ENCODE measurements around the gene OR5K1.

The OR5K1 gene

DNA sequence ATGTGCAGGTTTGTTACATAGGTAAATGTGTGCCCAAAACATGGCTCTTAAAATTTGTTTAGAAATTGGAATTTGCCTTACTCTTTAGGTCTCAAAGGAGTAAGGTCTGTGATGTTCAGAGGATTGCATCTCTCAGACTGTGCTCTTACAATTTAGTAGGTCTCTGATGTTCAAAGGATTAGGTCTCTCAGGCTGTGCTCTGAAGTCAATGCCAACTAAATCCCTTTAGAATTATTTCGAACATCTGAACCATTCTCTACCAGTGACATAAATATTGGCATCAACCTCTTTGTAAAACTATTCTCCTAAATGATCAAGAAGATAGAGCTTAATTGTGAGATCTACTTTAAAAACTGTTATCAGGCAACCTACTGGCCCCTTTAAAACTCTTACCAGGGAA lies at the start of gene OR5K1:
TSS of gene OR5K1 (plus strand) at position 301 of the 400 bp plus-strand sequence. CDS start 6,376 bp downstream, outside the sequence.
- DNase-seq (ENCODE audit: low read depth), result no peak

DNA sequence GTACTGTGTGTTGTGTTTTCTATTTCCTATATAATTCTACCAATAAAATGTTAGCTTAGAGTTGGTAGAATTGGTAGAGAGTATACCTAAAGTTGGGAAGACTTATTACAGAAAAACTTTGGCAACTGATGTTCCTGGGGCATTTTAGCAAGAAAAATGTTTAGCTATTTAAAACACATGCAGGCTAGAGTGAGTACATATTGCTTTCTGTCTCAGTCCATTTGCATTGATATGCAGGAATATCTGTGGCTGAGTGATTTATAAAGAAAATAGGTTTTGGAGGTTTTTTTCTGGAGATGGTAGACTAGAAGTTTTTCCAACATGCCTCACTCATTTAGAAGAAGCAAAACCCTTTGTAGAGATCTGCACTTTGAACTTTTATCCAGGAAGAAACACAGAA lies 30.4 kb upstream of the OR5K1 start:
- no peak for DNase-seq (ENCODE audit: low read depth)

DNA sequence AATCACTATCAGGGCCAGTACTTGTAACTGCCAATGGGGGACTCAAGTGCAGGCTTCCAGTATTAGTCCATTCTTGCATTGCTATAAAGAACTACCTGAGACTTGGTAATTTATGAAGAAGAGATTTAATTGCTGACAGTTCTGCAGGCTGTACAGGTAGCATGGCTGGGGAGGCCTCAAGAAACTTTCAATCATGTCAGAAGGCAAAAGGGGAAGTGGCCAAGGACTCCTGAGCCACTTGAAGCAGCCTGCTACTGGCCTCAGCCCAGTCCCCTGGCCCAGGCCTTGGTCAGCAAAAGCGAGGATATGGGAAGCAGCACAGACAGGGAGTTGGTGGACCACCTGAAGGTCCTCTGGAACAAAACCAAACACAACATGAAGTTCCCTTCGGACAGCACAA lies 29.2 kb upstream of the OR5K1 start:
- DNase-seq (ENCODE audit: low read depth), result no peak

DNA sequence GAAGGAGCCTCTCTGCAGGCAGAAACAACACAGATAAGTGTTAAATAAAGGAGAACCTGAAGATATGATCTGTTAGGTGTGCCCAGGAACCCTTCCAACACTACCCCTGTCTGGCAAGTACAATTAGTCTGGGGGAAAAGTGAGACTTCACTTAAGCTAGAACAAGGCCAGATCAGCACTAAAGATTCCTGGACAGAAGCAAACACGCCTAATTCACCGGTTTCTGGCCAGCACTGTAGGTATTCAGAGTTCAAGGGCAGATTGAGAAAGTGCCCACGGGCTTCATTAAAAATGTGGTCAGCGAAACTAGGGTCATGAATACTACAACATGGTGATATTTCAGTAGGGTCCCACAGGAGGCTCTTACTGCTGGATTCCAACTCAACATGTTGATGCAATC lies 28.6 kb upstream of the OR5K1 start:
- DNase-seq (ENCODE audit: low read depth), result no peak

DNA sequence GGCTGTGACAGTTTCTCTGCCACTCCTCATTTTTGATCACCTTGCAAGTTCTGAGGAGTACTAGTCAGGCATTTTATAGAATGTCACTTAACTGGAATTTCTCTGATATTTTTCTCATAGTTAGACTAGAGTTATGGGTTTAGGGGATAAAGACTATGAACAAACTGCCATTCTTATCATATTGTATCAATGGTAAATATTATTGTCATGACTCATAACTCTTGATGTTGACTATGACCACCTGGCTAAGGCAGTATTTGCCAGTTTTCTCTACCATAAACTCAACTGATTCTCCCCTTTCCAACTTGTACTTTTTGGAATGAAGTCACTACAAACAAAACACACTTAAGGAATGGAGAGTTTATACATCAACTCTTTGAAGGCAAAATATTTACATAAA lies 22.7 kb upstream of the OR5K1 start:
- DNase-seq (ENCODE audit: low read depth), result no peak

DNA sequence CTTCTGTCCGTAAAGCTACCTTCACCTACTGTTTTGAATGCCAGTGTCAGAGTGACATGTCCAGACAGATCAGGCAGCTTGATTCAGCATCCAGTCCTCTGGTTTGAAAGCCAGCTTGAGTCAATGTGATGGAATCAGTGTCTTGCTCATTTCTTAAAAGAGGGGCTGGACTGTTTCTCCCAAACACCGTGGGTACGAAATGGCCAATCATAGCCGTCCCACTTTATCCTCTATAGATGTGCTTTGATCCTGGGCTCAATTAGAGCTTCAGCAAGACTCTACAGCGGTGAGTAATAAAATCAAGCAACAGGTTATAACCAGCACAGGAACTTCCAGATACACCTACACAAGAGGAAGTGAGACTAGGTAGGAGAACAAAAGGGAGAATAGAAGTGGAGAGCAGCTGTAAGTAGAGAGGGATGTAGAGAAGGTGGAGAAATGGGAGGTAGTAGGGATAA lies 17.0 kb upstream of the OR5K1 start:
- no peak for DNase-seq (ENCODE audit: low read depth)

DNA sequence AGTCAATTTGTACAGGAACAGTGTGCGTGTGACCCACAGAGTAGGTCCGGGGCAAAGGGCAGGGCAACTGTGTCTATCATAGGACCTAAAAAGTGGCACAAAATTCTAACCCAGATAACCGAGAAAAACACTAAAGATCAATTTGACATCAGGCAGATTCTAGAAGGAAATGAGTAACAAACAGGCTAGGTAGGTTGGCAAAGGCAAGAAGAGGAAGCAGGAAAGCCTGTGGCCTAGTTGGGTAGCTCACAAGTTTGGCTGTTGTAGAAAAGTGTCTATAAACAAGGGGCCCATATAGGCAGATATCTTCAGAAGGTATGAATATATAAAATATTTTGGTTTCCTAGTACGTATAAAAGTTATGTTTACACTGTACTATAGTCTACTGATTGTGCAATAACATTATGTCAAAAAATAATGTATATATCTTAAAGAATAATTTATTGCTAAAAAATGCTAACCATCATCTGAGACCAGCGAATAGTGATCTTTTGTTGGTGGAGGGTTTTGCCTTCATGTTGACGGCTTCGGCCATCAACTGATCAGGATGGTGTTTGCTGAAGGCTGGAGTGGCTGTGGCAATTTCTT lies 13.3 kb upstream of the OR5K1 start:
- no peak for DNase-seq (ENCODE audit: low read depth)

DNA sequence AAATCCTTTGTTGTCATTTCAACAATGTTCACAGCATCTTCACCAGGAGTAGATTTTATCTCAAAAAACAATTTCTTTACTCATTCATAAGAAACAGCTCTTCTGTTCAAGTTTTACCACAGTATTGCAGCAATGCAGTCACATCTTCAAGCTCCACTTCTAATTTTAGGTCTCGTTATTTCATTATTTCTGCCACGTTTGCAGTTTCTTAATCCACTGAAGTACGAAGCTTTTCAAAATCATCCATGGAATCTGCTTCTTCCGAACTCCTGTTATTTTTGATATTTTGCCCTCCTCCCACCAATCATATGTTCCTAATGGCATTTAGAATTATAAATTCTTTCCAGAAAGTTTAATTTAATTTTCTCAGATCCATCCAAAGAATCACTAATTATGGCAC lies 12.6 kb upstream of the OR5K1 start:
- DNase-seq (ENCODE audit: low read depth), result no peak

DNA sequence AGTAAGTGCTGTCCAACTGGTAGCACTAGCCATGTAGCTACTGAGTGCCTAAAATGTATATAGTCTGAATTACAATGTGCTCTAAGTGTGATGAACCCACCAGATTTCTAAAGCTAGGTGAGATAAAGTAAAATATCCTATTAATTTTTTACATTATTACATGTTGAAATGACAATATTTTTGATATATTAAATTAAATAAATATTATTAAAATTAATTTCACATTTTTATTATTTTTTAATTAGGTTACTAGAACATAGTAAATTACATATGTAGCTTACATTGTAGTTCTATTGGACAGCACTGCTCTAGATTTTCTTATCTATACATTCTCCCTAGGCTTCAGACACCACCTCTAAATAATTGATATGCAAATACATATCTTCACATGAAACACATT lies 9.2 kb upstream of the OR5K1 start:
- no peak for DNase-seq (ENCODE audit: low read depth)

DNA sequence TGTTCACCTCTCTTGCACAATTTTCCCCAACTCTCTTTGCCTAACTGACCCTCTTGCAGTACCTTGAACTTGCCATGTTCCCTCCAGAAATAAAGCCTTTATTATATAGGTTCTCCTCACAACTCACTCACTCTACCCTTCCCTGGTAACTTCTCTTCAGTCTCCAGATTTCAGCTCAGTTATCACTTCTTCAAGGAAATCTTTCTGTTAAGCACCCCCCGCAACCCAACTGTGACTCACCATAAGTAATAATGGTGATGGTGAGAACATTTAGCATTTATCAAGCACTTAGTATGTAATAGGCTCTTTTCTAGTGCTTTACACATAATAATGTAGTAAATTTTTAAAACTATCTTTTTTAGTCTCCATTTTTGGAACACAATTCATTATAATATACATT lies 8.1 kb upstream of the OR5K1 start:
- DNase-seq (ENCODE audit: low read depth), result no peak

DNA sequence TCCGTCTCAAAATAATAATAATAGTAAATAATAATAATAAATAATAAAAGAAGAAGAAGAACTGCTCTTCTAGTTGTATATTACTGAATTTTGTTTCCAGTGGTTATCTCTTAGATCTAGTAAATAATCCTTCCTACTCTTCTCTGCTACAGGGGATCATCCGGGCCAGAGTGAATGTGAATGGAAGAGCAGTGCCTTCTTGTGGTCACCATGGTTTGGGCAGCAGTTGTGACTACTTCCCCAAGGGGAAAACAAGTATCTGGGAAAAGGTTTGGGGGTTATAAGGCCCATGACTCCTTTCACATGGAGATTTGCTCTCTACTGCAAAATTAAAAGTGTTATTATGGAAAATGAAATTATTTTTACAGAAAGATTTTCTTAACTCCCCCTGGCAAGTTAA lies 5.5 kb upstream of the OR5K1 start:
- no peak for DNase-seq (ENCODE audit: low read depth)

DNA sequence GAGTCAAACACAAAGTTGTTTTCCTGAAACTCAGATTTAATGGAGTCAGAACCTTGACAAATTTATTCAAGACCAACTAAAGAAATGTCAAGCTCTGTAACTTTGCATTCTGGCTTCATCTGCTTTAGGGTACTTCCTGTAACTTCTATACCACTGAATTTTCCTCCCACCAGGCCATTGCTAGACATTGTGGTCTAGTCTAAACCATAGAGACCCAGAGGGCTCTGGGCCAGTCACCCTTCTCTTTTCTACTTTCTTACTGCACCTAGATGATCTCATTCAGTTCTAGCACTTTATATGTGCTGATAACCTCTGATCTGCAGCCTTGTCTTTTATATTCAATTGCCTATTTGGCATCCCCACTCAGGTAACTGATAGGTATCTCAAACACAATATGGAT lies 2.8 kb upstream of the OR5K1 start:
- no peak for DNase-seq (ENCODE audit: low read depth)

DNA sequence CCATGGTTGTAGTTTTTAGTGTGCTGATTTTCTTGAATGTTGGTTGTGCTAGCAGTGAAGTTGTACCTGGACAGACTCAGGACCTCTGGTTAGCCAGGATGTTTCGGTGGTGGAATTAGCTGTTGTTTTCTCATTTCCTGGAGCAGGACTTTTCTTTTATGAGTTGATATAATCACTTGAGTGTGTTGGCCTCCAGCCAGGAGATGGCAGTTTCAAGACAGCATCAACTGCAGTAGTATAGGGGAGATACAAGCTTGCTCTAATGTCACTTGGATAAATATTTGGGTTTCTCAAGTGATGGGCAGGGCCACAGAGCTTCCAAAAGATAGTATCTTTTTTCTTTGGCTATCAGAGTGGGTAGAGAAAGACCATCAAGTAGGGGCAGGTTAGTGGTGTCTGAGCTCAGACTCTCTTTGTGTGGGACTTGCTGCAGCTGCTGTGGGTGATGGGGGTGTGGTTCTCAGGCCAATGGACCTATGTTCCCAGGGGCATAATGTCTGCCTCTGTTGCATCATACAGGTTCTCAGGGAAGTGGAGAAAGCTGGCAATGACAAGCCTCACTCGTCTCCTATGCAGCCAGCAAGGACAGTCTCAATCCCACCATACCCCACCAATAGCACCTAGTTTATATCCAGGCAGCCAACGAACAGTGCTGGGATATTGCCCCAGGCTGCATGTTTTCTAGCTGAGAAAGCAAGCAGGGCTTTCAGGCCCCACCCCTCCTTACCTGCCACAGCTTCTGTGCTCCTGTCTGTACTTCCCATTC lies 19.9 kb downstream of the OR5K1 start:
- no peak for DNase-seq (ENCODE audit: low read depth)

DNA sequence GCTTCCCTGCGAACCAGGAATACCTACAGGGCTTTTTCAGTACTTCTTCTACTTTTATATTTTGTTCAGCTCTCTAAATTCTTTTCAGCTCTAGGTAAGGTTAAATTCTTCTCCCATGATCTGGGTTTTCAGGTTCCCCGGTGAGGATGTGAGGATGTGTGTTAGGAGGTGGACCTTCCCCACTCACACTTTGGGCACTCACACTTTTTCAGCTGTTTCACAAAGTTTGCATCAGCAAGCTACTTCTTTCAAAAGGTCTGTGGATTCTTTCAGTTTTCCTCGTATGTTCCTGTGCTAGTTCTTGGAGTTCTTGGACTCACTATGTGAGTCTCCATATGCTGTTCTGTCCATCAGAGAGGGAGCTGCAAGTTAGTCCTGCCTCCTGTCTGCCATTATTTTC lies 20.6 kb downstream of the OR5K1 start:
- DNase-seq (ENCODE audit: low read depth), result no peak

DNA sequence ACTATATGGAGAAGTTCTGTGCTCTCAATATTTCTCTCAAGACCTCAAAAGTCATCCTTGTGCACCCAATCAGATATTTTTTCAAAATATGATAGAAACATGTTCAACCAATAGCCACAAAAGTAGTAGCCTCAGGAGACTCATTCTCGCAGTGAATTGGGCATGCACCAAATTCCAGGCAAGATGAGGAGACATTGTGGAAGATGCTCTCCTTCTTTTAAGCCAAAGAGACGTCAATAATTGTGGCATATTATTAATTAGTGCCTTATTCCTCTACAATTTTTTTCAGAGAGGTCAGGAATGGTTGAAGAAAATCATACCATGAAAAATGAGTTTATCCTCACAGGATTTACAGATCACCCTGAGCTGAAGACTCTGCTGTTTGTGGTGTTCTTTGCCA lies 34.4 kb downstream of the OR5K1 start, which contains the start of gene OR5K2:
TSS of gene OR5K2 (plus strand) at position 301 of the 400 bp plus-strand sequence. CDS start at position 301, 0 bp downstream.
- DNase-seq (ENCODE audit: low read depth), result no peak

DNA sequence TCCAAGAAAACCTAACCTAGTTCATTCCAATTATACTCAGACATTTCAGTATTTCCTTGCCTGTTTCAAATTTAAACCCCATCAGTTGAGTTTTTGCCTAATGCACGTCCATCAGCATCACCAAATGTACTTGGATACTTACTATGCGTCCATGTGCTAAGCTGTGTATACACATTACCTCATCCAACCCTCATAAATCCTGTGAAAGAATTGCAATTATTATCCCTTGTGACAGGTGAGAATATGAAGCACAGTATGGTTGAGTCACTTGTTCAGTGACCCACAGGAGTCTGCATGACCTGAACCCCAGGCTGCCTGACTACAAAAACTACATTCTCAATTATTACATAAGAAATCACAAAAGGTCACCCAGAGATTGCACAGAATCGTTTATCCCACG lies 37.0 kb downstream of the OR5K1 start:
- DNase-seq (ENCODE audit: low read depth), result no peak

DNA sequence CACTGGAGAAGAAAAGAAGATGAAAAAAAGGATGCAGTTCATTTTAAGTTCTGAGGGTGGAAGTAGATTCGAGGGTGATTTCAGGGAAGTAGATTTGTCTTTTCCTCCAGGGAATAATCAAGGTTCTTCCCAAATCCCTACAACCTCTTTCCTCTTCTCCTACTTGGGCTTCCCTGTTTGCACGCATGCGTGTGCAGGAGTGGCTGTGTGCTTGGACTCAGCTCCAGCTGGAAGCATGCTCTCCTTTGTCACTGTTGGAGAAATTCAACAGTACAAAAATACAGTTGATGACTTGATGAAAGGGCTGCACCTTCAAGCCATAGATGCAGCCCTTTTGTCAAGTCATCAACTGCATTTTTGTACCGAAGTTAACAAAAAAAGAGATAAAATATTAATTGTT lies 38.3 kb downstream of the OR5K1 start:
- no peak for DNase-seq (ENCODE audit: low read depth)

DNA sequence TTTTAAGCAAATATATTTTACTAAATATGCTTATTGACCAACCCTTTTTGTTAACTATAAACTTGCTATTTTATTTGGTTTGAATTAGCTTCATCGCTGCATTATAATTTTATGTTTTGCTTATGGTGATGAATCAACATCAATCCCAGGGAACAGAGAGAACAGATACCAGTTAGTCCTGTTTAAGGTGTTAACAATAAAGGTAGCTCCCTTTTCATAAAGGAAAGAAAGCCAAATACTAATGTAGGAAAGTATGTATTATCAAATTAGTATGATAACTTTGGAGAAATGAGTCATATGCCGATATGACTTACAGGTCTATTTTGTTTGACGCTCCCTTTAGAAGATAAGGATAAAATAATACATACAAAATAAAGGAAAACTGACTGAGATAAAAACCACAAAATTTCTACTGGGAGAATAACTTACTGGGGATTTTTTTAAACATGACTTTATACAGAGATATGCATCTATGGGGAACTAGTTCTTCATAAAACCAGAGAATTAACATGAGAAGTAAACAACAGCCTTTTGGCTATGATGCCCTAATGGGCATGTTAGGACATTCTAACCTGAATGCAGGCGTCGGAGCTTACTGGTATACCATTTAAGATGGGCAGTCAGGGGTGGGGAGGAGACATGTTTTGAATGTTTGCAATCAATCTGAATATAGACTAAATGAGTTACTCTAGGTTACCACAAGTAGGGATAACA lies 39.0 kb downstream of the OR5K1 start:
- DNase-seq (ENCODE audit: low read depth), result no peak

DNA sequence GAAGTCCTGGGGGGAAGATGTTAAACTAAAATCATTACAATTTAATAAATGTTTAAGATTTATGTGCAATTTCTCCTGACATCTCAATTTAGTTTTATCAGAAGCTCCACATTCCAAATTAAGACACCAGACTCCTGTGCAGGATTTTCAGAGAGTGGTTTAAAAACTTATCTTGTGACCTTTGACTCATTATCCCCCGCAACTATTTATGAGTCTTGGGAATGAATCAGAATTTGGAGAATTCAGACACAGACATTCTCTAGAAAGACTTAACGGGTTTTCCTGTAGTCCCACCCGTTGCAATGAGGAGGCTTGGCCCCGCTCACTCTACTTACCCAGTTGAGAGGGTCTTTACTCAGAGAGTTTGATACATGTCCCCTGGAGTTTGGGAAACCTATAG lies 41.5 kb downstream of the OR5K1 start:
- DNase-seq (ENCODE audit: low read depth), result no peak

DNA sequence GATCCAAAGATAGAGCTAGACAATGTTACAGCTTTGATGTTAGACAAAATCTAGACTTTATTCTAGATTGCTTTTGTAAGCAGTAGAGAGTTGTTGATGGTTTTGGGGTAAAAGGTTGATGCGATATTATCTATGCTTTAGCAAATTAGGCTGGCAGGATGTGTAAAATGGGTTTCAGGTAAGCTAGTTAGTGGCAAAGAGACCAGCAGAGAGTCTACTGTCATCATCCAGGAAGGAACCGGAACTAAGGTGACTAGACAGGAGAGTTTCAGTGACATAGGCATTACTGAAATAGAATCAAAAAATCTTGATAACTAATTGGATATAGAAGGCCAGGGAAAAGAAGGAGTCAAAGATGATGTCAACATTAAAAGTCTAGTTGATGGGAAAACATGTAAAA lies 45.6 kb downstream of the OR5K1 start:
- DNase-seq (ENCODE audit: low read depth), result no peak

DNA sequence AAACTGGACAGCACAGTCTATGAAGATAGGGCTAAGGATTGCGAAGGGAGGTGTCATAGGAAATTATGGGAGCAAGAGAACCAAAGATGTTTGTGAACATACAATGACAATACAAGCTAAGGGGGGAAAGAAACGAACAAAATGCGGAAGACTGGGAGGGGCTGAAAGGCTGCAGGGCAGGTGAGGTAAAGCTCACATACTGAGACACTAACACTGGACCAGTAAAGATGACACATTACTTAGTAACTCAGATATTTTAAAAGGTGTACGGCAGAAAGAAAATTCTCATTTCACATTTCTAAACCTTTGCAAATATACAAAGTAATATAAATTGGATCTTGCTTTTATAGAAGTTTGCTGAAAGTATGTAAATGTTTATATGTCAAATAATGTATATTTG lies 49.6 kb downstream of the OR5K1 start:
- DNase-seq (ENCODE audit: low read depth), result no peak

DNA sequence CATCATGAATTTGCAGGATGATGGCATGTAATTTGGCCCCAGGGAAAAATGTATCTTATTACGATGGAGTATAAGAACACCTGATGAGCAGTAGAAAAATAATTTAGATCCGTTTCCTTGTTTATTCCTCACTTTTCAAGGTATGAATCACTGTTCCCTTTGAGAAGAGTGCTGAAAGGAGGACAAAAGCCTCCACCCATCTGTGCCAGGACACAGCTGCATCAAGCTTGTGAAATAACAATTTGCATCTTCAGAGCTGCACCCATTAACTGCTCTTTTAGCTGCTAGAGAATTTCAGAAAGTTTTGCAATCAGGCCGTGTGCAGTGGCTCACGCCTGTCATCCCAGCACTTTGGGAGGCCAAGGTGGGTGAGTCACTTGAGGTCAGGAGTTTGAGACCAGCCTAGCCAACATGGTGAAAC lies 50.1 kb downstream of the OR5K1 start:
- peak; percentile 10 for DNase-seq (ENCODE audit: low read depth)

DNA sequence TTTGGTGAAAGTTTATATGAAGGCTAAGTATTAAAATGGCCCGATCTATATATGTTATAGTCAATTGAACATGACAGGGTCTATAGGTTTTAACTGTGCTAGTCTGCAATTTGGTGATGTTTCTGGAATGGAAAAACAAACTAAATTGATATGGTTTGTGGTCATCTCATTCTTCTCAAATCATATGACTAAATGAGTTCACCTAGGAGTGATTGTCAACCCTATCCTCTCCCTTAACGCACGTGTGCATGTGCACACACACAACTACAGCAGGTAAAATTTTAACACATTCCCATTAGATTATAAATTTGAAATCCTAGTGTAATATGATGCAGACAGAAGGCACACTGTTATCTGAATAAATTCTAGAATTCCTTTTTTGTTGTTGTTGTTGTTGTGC lies 50.7 kb downstream of the OR5K1 start:
- no peak for DNase-seq (ENCODE audit: low read depth)
